NCI-H2196 treated with DMSO at 0.1 percent for 48 hours (cell line): ENCODE measurements around the gene ZSWIM4.
"Not testable (repeated sequence)": the region's sequence is repeated elsewhere in the genome, so short reads cannot be mapped to it uniquely, and the experiment has no call there.

Experiments
- DNase-seq: peaks from one replicate; lab custom pipeline; 2025; ENCODE audit not compliant: unreplicated experiment; lab: John Stamatoyannopoulos, UW

Gene ZSWIM4

DNA sequence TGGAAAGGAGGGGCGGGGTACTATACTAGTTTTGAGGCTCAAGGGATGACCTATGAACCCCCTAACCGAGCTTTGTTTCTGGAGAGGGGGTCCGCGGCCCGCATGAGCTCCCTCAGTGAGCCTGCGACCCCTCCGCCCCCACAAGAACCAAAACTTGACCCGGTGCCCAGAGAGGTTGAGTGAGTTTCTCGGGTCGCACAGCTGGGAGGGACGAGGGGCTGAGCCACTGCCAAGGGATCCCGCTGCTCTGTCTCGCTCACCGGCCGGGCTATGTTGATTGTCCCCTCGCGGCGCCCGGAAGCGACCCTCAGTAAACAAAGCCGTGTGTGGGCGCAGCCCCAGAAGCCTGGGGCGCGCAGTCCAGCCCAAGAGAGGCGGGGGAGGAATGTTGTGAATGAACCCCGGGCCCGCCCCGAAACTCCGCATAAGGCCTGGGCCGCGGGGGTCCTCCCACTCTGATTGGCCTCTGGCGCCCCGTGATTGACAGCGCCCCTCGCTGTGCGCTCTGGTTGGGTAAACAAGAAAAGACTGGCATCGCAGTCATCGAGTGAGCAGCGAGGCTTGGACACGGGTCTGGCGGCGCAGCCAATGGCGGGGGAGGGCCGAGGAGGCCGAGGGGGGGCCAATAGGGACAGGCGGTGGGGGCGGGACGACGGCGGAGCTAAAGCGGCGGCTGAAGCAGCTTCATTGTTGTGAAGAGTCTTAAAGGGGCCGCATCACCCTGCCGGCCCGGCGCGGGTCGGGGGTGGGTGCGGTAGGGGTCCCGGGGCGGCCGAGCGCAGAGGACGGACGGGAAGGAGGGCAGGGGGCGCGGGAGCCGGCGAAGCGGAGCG, at the start of gene ZSWIM4:
Gene ZSWIM4 (plus strand): TSS at position 687 of the 833 bp plus-strand sequence. CDS start 206 bp downstream, outside the sequence.
- DNase-seq, result peak; percentile 96

DNA sequence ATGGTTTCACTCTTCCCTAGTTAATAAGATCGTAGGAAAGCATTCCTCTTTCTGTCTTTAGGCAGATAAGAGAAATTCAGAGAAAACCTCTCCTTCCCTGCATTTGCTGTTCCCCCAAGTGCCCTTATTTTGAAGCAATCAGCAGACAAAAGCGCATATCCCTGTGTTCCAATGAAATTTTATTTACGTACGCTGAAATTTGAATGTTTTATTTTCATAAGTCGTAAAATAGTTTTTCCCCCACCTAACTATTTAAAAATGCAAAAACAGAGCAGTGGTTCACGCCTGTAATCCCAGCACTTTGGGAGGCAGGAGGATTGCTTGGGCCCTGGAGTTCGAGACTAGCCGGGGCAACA, 48.2 kb upstream of the ZSWIM4 start:
- no peak for DNase-seq

DNA sequence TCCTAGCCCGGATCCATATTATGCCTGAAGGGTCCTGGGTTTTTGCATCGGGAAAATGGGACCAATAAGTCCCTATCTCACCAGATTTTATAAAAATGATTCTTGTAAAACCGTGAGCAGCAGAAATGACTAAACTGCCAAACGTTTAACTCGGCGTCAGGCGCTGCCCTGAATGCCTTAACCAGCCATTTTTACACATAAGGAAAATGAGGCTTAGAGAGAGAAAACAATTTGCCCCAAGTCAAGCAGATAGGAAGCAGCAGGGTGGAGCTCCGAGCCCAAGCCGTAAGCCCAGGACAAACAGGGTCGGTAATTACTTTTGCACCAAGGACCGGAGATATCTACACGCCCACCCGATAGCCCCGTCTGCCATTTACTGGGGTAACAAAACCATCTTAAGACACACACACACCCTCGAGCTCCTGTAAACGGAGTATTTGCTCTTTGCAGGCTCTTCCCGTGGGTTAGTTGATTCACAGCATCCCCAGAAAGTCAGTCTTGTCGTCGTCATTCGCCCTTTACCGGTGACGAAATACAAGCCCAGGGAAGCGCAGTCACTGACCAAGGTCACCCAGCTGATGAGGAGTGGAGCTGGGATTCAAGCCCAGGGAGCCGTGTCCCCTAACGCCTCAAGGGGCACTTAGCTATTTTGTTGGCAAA, 46.9 kb upstream of the ZSWIM4 start:
- no peak for DNase-seq

DNA sequence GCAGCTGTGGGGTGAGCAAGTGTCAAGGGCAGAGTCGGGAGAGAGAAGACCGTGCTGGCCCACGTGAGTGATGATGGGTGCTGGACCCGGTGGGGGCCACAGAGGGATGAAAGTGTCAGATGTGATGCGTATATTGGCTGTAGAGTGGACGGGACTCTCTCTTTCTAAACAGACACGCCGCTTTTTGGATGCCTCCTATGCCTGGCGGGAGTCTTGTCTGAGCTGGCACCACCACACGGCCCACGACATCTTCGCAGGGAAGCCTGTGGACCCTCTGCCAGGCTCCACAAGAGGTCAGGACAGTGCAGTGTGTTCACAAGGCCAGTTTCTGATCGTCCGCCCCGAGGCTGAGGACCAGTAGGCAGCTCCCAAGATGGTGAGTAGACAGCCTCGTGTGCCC, 43.8 kb upstream of the ZSWIM4 start:
- DNase-seq, result no peak

DNA sequence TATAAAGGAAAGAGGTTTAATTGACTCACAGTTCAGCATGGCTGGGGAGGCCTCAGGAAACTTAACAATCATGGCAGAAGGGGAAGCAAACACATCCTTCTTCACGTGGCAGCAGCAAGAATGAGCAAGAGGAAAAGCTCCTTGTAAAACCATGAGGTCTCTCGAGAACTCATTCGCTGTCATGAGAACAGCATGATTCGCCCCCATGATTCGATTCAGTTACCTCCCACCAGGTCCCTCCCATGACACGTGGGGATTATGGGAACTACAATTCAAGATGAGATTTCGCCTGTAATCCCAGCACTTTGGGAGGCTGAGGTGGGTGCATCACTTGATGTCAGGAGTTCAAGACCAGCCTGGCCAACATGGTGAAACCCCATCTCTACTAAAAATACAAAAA, 41.6 kb upstream of the ZSWIM4 start:
- not testable (repeated sequence) for DNase-seq

DNA sequence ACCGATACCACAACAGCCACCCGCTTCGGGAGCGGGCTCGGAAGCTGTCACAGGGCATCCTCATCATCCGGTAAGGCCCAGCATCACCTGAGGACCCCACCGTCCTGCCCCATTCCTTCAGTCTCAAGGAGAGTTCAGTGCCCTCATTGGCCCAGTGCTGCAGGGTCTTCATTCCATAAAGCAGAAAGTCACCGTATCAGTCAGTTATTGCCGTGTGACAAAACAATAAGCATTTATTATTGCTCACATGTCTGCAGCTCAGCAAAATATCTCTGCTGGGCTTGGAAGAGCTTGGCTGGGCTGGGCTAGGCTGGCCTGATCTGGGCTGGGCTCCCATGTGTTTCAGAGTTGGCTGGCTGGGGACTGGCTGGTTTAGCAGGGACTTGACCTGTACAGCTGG, 39.0 kb upstream of the ZSWIM4 start:
- no peak for DNase-seq

DNA sequence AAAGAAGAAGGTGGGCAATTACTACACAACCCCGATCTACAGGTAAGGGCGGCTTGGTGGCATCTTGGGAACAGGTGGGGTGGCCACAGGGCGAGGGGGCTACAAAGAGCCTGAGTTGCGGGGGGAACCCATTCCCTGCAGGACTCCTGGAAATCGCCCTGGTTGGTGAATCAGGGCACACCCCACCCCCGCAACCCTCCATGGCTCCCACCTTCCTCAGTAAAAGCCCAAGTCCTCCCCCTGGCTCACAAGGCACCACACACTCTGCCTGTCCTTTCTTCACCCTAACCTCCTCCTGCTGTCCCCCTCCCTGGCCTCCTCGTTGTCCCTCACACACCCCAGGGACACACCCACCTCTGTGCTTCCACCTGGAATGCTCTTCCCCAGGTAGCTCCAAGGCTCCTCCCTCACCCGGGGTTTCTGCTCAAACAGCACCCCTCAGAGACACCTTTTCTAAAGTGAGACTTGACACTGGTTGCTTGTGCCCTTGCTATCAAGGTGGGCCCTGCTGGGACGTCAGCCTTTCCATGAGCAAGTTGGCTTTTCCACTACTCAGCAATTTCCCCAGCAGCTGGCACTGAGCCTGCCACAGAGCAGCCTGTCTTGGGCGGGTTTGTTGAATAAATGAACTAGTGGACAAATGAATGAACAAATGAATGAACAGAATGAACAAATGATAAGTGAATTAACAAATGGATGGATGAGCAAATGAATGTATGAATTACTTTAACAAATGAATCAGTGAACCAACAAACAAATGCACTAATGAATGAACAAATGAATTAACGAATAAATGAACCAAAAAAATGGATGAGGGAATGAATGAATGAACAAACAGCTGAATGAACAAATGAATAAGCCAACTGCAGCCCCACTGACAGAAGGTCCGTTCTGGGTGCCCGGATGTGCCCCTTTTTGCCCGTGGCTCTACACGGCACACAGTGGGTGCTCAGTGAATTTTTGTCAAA, 37.2 kb upstream of the ZSWIM4 start:
- no peak for DNase-seq

DNA sequence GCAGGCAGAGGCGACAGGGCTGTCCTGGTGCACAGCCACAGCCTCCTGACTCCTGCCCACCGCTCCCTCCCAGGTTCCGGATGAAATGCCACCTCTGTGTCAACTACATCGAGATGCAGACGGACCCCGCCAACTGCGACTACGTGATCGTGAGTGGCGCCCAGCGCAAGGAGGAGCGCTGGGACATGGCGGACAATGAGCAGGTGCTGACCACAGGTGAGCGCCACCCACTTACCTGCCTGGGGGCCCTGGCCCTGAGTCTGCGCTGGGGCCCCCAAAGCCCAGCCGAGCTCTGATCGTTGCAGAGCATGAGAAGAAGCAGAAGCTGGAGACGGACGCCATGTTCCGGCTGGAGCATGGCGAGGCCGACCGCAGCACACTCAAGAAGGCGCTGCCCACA, 36.4 kb upstream of the ZSWIM4 start:
- no peak for DNase-seq

DNA sequence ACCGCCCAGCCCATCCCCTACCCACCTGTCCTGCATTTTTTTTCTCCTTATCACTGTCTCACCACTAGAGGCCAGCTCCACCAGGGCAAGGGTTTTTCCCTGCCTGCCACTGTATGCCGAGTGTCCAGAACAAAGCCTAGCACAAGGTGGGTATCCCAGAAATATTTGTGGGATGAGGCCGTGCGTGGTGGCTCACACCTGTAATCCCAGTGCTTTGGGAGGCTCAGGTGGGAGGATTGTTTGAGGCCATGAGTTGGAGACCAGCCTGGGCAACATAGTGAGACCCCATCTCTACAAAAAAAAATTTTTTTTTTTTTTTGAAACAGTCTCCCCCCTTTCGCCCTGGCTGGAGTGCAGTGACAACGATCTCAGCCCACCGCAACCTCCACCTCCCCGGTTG, 33.8 kb upstream of the ZSWIM4 start:
- no peak for DNase-seq

DNA sequence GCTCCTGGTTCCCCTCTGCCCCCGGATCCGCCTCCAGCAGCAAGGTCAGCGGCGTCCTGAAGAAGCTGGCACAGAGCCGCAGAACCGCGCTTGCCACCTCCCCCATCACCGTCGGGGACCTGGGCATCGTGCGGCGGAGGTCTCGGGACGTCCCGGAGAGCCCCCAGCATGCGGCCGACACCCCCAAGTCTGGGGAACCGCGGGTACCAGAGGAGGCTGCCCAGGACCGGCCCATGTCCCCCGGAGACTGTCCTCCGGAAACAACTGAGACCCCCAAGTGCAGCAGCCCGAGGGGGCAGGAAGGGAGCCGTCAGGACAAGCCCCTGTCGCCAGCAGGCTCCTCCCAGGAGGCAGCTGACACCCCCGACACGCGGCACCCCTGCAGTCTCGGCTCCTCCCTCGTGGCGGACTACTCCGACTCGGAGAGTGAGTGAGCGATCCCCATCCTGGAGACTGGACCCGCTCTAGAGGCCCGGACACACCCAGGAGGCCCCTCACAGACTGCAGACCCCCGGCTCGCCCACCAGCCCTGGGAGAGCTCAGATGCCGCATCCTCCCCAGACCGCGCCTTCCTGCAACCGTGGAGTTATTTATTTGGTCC, 32.5 kb upstream of the ZSWIM4 start:
- DNase-seq, result no peak

DNA sequence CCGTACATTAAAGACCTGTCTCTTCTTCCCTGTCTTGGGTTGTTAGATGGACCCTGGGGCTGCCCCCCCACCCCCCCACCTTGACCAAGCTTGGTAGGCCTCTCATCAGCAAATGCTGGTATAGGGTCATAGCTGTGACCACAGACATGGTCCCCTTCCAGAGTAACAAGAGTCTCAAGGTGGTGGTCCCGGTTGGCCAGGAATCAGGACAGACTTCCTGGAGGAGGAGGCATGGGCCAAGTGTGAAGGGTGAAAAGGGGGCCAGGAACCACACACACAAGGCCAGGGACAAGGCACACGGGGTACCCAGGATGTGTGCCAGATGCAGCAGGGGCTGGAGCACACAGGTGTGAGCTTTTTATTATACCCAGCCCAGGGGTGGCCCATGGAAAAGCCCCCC, 32.0 kb upstream of the ZSWIM4 start:
- DNase-seq, result no peak

DNA sequence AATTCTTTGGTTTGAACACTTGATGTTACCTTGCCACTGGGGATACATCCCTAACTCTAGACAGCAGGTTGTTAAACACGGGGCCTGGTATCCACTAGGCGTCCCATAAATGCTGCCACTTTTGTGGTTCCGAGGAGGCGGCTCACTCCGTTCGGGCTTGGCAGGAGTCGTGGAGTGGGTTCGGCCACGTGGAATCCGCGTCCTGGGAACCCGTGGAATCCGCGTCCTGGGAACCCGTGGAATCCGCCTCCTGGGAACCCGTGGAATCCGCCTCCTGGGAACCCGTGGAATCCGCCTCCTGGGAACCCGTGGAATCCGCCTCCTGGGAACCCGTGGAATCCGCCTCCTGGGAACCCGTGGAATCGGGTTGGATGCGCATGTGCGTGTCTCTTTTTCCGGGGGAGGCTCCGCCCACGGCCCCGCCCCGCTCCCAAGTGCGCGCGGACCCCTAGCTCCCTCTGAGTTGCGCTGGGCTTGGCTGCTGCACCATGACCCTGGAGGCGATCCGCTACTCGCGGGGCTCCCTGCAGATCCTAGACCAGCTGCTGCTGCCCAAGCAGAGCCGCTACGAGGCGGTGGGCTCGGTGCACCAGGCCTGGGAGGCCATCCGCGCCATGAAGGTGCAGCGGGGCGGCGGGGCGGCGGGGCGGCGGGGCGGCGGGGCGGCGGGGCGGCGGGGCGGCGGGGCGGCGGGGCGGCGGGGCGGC, 31.0 kb upstream of the ZSWIM4 start, which contains the start of gene MRI1:
Gene MRI1 (plus strand): TSS at position 422 of the 707 bp plus-strand sequence. CDS start 67 bp downstream, at position 489.
- peak; percentile 23 for DNase-seq

DNA sequence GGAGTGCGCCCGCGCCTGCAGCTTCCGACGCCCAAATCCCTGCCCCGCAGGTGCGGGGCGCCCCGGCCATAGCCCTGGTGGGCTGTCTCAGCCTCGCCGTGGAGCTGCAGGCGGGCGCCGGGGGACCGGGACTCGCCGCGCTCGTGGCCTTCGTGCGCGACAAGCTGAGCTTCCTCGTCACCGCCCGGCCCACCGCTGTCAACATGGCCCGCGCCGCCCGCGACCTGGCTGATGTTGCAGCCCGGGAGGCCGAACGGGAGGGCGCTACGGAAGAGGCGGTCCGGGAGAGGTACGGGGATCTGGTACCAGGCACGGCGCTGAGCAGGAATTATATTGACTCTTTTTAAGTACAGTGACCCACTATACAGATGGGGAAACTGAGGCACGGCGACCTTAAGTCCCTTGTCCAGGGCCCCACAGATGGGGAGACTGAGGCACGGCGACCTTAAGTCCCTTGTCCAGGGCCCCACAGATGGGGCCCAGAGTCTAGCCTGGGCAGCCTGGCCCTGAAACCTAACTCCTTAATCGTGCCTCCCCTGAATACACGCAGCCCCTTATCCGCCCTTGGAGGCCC, 30.3 kb upstream of the ZSWIM4 start:
- no peak for DNase-seq

DNA sequence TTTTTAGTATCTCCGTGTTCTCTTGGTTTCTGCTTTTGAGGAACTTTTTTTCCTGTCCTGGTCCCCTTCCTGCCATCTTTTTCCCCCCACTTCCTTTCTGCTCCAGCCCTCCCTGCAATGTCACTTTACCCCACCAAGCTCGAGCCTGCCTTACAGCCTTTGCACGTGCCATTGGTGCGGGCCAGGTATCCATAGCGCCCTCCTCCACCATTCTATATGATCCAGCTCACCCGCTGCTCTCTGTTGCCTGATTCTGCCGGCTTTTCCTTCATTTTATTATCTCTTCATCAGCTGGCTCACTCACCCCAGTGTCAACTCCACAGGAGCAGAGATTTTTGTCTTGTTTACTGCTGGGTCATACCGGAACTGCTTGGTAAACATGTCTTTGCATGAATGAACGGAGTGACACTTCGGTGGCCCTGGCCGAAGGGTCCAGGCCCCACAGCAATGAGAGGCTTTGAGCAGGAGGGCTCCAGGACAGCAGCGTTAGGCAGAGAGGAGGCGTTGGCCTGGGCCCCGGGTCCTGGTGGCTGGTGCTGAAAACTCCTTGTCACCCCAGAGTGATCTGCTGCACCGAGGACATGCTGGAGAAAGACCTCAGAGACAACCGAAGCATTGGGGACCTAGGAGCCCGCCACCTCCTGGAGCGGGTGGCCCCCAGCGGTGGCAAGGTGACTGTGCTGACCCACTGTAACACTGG, 29.7 kb upstream of the ZSWIM4 start:
- no peak for DNase-seq

DNA sequence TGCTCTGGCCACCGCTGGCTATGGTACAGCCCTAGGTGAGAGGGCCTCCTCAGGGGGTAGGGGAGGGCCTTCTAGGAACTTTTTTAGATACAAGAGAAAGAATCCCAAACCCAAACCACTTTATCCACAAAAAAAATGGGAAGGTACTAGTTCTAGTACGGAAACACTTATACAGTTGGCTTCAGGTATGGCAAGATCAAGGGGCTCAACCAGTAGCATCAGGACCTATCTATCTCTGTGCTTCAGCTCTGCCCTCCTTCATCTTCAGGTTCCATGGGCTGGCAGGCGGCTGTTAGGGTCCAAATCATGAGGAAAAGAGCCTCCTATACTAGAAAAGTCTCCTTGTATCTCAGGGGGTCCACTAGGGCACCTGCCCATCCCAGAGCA, 29.2 kb upstream of the ZSWIM4 start:
- no peak for DNase-seq

DNA sequence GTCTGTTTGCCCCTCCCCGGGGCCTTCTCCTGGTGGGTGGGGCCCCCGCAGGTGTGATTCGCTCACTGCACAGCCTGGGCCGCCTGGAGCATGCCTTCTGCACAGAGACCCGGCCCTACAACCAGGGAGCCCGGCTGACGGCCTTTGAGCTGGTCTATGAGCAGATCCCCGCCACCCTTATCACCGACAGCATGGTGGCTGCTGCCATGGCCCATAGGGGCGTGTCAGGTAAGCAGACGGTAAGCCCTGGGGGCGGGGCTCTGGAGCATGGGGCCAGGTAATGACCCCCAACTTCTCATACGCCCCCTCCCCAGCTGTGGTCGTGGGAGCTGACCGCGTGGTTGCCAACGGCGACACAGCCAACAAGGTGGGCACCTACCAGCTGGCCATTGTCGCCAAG, 26.7 kb upstream of the ZSWIM4 start:
- no peak for DNase-seq

DNA sequence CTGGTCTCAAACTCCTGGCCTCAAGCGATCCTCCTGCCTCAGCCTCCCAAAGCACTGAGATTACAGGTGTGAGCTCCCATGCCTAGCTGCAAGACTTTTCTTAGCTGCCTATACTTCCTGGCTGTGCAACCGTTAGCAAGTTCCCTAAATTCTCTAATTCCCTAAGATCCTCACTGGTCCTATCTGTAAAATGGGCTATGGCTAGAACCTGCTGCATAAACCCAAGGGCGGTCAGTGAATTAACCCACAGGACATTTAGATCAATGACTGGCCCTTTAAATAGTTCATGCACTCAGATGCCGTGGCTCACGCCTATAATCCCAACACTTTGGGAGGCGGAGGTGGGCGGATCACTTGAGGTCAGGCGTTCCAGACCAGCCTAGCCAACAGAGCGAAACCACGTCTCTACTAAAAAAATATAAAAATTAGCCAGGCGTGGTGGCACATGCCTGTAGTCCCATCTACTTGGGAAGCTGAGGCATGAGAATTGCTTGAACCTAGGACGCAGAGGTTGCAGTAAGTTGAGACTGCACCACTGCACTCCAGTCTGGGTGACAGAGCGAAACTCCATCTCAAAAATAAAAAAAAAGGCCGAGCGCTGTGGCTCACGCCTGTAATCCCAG, 25.1 kb upstream of the ZSWIM4 start:
- DNase-seq, result no peak

DNA sequence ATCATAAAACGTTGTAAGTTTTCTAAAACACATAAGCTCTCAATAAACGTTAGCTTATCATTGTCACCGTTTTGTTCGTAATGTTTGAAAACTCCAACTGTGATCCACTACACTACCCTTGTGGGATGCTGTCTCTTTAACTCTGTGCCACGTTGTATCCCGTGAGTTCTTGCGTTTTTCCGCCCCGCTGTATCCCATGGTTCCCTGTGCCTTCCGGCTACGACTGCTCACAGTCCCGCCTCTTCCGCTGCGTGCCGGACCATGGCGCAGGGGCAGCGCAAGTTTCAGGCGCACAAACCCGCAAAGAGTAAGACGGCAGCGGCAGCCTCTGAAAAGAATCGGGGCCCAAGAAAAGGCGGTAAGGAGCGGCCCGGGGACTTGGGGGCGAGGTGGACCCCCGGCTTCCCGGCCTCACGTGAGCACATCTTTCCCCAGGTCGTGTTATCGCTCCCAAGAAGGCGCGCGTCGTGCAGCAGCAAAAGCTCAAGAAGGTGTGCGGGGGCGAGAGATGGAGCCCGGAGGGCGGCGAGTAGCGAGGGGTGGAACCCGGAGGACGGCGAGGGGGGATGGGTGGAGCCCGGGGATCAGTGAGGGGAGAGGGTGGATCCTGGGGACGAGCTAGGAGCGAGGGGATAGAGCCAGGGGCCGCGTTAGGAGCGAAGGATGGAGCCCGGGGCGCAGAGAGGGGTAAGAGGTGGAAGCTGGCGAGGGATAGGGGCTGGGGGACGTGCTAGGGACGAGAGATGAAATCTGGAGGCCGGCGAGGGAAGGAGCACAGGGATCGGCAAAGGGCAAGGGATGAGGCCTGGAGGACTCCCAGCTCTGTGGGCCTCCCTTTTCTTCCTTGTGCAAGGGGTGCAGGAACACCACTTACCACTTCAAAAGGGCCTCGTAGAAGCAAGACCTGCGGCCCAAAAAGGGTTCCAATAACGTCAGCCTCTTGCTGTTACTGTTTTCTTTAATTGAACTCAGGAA, 20.7 kb upstream of the ZSWIM4 start, which contains the start of gene C19orf53:
Gene C19orf53 (plus strand): TSS at position 240 of the 975 bp plus-strand sequence. CDS start 22 bp downstream, at position 262.
- peak; percentile 79 for DNase-seq
